ENCODE data around the gene RNF208. TPM values are rescaled to one million over a fixed set of nuclear protein-coding genes. Genes with fewer than 3 reads are reported as not detected.

The RNF208 gene
- polyA plus RNA-seq, 3 donors = 1.5 TPM; not detected in 2

DNA sequence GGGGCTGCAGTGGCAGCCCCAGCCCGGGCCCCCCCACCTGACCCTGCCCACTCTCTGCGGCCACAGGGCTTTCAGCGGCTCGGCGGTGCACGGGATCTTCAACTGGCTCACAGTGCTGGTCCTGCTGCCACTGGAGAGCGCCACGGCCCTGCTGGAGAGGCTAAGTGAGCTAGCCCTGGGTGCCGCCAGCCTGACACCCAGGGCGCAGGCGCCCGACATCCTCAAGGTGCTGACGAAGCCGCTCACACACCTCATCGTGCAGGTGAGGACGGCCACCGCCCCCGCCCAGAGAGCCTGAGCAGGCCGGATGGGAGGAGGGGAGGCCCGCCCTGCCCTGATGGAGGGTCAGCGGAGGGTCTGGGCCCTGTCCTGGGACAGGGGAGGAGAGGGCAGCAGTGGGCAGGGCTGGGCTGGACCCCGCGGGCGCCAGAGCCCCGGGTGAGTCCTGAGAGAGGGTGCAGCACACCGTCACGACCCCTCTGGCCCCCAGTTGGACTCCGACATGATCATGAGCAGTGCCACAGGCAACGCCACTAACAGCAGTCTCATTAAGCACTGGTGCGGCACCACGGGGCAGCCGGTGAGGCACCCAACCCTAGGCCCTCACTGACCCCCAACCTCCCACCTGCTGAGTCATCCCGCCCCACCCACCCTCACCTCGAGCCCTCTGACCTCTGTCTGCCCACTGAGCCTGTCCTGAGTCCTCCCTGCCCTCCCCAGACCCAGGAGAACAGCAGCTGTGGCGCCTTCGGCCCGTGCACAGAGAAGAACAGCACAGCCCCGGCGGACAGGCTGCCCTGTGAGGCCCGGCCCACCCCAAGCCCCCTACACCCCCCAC, 11.3 kb upstream of the RNF208 start:
- Mint-ChIP-seq H3K4me3 (no peak overlapping the region), H3K36me3 (no peaks in the 10 kb centered on the region), H3K4me1 (peaks cover 8% of the 10 kb centered on the region), H3K27ac (no peak overlapping the region), H3K9me3 (peaks cover 0 to 2% (median 0%) of the 10 kb centered on the region in 7 donors), H3K27me3 (ENCODE audit: low read depth in 3 of 3) (peaks cover 2 to 39% (median 7%) of the 10 kb centered on the region in 3 donors)
- DNase-seq = no peak
- Histone ChIP-seq H3K9me3 (replicated peaks in 1 of 2; ENCODE audit: control insufficient read depth in 1 of 2, insufficient read depth in 1 of 2, low read length in 2 of 2) (no peaks in the 10 kb centered on the region), H3K27me3 (ENCODE audit: control insufficient read depth in 2 of 2, insufficient read depth in 2 of 2, low read length in 2 of 2) (peaks cover 0 to under 1% of the 10 kb centered on the region in 2 donors), H3K36me3 (replicated peaks in 1 of 2; ENCODE audit: control insufficient read depth in 1 of 2, insufficient read depth in 2 of 2, low read length in 2 of 2) (no peaks in the 10 kb centered on the region), H2AFZ (ENCODE audit: insufficient read depth, low read depth, low read length, poor library complexity, severe bottlenecking) (no peak overlapping the region), H3K27ac (ENCODE audit: low read depth in 1 of 2, low read length in 2 of 2) (no peak overlapping the region), H4K20me1 (ENCODE audit: insufficient read depth, low read length) (no peaks in the 10 kb centered on the region), H3K4me2 (replicated peaks; ENCODE audit: extremely low read depth, low read length, poor library complexity, severe bottlenecking) (no peak overlapping the region), H3K4me3 (replicated peaks in 1 of 3; ENCODE audit: low read depth in 2 of 3, low read length in 3 of 3) (no peak overlapping the region), H3K9ac (ENCODE audit: insufficient read depth, low read length, poor library complexity, severe bottlenecking) (no peak overlapping the region), H3K4me1 (ENCODE audit: control insufficient read depth in 1 of 2, insufficient read depth in 2 of 2, low read length in 2 of 2) (peaks cover 17% of the 10 kb centered on the region in 2 donors), H3K79me2 (ENCODE audit: insufficient read depth, low read length) (peaks cover 4% of the 10 kb centered on the region)
- intact Hi-C loops (cut with micrococcal nuclease) = no loop called here
- 91% methylated on average over 25 of the region's 40 CpGs for WGBS (ENCODE audit: insufficient coverage)
- TF ChIP-seq, protein P1, sequence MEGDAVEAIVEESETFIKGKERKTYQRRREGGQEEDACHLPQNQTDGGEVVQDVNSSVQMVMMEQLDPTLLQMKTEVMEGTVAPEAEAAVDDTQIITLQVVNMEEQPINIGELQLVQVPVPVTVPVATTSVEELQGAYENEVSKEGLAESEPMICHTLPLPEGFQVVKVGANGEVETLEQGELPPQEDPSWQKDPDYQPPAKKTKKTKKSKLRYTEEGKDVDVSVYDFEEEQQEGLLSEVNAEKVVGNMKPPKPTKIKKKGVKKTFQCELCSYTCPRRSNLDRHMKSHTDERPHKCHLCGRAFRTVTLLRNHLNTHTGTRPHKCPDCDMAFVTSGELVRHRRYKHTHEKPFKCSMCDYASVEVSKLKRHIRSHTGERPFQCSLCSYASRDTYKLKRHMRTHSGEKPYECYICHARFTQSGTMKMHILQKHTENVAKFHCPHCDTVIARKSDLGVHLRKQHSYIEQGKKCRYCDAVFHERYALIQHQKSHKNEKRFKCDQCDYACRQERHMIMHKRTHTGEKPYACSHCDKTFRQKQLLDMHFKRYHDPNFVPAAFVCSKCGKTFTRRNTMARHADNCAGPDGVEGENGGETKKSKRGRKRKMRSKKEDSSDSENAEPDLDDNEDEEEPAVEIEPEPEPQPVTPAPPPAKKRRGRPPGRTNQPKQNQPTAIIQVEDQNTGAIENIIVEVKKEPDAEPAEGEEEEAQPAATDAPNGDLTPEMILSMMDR (IDR thresholded peaks at IDR 0.05) = no peak

DNA sequence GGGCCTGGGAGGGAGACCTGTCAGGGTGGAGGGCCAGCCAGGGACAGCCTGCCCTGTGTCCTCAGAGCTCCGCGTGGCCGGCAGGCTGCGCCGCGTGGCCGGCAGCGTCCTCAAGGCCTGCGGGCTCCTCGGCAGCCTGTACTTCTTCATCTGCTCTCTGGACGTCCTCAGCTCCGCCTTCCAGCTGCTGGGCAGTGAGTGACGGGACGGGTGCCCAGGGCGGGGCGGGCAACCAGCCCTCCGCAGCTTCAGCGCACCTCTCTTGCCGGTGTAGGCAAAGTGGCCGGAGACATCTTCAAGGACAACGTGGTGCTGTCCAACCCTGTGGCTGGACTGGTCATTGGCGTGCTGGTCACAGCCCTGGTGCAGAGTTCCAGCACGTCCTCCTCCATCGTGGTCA, 10.5 kb upstream of the RNF208 start:
- intact Hi-C loops (cut with micrococcal nuclease) = no loop called here
- peaks cover 2 to 41% (median 9%) of the 10 kb centered on the region in 3 donors for H3K27me3 Mint-ChIP-seq (ENCODE audit: low read depth in 3 of 3)
- H3K4me3 ChIP-seq (replicated peaks in 1 of 3; ENCODE audit: low read depth in 2 of 3, low read length in 3 of 3) = no peak overlapping the region
- DNase-seq = no peak
- H3K4me1 ChIP-seq (ENCODE audit: control insufficient read depth in 1 of 2, insufficient read depth in 2 of 2, low read length in 2 of 2) = peaks cover 13 to 16% of the 10 kb centered on the region in 2 donors
- H3K27me3 ChIP-seq (ENCODE audit: control insufficient read depth in 2 of 2, insufficient read depth in 2 of 2, low read length in 2 of 2) = peaks cover 0 to 4% of the 10 kb centered on the region in 2 donors
- peaks cover 10% of the 10 kb centered on the region for H3K4me1 Mint-ChIP-seq
- TF ChIP-seq, protein P1 (IDR thresholded peaks at IDR 0.05) = no peak
- H3K9me3 ChIP-seq (replicated peaks in 1 of 2; ENCODE audit: control insufficient read depth in 1 of 2, insufficient read depth in 1 of 2, low read length in 2 of 2) = no peaks in the 10 kb centered on the region
- no peak overlapping the region for H3K4me2 ChIP-seq (replicated peaks; ENCODE audit: extremely low read depth, low read length, poor library complexity, severe bottlenecking)
- H3K9me3 Mint-ChIP-seq = peaks cover 0 to 4% (median 0%) of the 10 kb centered on the region in 7 donors
- H3K4me3 Mint-ChIP-seq = no peak overlapping the region
- H3K27ac Mint-ChIP-seq = no peak overlapping the region
- H3K36me3 ChIP-seq (replicated peaks in 1 of 2; ENCODE audit: control insufficient read depth in 1 of 2, insufficient read depth in 2 of 2, low read length in 2 of 2) = no peaks in the 10 kb centered on the region
- no peaks in the 10 kb centered on the region for H4K20me1 ChIP-seq (ENCODE audit: insufficient read depth, low read length)
- no peak overlapping the region for H3K27ac ChIP-seq (ENCODE audit: low read depth in 1 of 2, low read length in 2 of 2)
- no peak overlapping the region for H3K9ac ChIP-seq (ENCODE audit: insufficient read depth, low read length, poor library complexity, severe bottlenecking)
- WGBS (ENCODE audit: insufficient coverage) = 94% methylated on average over 24 of the region's 24 CpGs
- no peak overlapping the region for H2AFZ ChIP-seq (ENCODE audit: insufficient read depth, low read depth, low read length, poor library complexity, severe bottlenecking)
- no peaks in the 10 kb centered on the region for H3K36me3 Mint-ChIP-seq
- H3K79me2 ChIP-seq (ENCODE audit: insufficient read depth, low read length) = no peaks in the 10 kb centered on the region
